Germinal center (tissue), 1 donor: ENCODE measurements around the gene ARHGAP20.

Experiments
- DNase-seq: peaks from one replicate; pipeline ENCODE4 v3.0.0; 2012; ENCODE audit warnings: mixed read lengths, low spot score

Gene ARHGAP20

DNA sequence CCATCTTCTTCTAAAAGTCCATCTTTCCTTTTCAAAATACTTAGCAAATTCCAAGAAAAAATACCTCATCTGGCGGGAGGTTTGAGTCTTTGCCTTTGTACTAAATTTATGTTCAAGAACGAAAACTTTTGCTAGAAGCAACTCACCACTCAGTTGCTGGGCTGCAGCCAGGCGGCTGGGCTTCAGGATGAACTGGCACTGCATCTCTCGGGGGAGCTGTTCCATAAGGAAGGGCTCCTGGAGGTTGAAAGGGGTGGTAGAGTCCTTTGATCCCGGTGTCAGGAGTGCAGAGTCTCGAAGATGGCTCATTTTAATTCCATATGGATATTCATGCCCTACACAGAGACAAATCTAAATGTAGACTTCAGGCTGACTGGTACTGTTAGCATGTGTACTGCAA lies 105.8 kb downstream of the ARHGAP20 start:
- DNase-seq: no peak

DNA sequence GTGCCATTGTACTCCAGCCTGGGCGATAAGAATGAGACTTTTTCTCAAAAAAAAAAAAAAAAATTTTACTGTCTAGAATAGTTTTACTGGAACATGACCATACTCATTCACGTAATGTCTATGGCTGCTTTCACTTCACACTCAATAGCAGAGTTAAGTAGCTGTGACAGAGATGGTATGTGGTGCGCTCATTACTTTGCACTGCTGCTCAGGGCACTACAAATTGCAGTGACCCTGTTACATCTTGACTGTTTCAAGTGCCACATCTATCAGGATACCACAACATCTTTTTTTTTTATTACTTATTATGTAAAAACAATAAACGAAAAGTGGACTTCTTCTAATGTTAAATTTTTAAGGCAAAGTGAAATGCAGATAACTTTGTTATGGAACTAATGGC lies 110.3 kb downstream of the ARHGAP20 start:
- DNase-seq: no peak

DNA sequence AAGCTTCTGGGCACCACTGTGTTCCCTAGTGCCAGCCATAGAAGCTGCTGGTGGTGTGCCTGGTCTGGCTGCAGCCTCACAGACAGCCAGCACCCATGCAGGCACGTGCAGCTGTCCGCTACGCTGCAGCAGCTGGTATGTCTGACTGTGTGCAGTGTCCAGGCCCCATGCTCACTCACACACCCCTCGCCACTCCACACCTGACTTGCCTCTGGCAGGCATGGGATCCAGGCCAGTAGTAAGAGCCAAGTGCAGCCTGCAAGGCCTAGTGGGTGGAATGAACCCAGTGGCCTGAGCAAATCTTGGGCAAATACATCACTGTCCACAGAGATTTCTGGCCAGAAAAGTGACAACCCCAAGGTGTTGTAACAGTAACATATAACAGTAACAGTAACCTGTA lies 111.9 kb downstream of the ARHGAP20 start:
- DNase-seq: no peak

DNA sequence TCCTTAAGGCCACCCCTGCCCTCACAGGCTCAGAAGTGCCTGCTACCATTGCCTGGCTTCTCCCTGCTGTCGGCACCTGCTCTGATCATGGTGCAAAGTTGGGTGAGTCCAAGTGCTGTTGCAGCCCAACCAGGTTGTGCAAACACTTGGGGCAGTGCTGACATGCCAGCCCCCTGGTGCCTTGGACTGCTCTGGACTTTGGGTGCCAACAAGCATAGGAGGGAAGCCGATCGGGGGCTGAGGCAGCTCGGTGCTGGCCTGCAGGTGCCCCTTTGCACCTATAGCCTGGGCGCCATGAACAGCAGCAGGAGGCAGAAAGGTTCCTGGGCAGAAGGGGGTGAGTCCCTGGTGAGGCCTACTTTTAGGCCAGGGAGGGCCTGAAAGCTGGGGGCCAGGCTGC lies 113.0 kb downstream of the ARHGAP20 start:
- no peak for DNase-seq

DNA sequence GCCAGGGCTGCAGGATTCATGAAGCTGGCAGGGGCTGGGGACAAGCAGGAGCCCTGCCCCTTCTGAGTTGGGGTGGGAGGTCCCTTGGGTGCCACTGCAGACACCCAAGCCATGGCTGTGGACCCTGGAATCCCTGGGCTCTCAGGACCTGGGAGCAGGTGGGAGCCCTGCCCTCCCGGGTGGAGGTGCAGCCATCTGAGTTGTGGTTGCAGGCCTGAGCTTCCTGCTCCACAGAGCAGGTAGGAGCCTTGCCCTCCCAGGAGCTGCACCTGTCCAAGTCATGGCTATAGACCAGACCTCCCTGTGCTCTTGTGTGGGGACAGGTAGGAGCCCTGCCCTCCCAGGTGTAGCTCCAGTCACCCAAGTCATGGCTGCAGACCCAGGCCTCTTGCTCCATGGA lies 113.5 kb downstream of the ARHGAP20 start:
- no peak for DNase-seq

DNA sequence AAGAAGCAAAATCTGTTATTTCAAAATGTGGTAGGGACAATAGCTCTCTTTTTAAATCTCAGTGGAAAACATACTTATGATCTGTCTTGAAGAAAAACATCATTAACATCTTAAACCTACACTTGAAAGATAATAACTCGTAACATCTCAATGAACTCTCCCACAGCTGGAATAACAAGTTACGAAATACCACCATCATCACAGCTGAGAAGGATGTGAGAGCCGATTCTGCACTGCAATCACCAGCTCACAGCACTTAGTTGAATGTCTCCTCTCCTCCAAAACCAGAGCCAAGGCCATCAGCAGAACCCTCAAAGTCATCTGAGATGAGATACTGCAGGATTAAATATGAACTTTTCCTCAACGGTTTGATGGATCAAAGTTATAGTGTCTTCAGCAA lies 124.3 kb downstream of the ARHGAP20 start:
- DNase-seq: no peak

DNA sequence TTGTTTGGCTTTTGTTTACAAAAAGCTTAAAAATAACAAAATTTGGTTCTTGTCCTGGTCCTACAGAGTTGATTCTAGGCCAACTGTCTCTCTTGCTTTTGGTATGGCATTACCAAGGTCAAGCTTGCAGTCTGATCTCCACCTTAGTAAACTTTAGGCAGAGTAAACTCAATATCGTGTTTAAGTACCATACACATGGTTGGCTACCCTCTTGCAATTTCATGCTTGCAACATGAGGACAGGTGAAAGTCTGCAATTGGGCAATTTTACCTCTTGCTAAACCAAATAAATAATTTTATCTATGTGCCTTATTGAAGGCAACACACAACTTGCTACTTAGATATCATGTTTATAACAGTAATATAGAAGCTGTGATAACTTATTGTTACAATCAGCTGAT lies 125.1 kb downstream of the ARHGAP20 start:
- DNase-seq: no peak

DNA sequence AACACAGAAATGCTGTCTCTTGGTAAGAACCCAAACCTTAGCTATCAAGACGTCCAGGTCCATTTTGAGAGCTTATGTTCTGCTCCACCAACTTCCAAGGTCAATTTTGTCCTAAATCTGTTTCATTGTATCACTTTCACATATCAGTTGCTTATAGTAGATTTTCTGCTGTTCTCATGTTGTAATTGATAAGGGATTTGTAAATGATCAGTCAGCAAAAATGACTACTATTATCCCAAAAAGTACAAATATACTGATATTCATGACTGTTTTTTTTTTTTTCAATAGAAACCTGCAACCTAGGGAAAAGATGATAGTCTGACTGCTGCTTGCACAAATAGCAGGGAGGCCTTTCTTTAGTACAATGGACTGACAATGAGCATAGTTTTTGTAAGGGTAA lies 128.1 kb downstream of the ARHGAP20 start:
- no peak for DNase-seq

DNA sequence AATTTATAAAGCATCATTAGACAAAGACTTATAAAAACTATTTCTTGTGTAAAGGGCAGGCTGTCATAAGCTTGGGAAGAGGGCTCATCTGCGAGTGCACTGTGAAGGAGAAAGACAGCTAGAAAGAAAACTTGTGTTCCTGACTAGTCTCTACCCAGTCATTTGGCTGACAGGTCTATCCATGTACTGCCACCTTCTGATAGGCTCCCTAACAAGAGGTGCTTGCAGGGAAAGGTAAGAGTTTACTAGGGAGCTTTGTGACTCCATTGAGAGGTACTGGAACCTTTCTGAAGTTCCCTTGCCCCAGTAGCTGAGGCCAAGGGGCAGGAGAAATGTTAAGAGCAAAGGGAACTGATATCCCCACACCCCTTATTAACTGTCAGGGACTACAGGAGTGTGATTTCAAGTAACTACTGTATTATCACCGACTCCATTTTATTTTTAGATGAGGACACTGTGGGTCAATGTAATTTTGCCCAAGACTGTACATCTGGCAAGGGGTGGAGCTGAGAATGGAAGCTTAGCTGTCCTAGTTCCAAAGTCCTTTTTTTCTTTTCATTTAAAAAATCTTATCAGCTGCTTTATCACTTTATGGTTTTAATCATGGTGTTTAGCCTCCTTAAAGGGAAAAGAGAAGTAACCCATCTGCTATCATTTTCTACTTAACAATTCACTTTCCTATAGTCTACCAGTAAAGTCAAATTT lies 129.4 kb downstream of the ARHGAP20 start:
- DNase-seq: no peak

DNA sequence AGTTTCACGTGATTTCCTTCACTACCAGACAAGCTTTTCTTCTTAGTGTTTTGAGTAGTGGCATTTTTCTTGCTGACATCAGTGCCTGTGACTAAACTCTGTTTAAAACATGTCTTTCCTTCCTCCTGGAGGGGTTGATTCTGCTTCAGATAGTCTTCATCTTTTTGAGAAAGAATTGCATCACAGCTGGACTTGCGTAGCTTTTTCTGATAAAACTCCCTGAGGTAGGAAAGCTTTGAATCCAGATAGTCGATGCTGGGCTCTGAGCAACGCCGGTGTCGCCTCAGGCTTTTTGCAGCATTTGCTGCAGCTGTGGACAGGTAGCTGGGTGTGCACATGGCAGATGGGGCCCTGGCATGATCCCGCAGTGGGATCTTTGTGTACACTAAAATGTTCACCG lies 131.7 kb downstream of the ARHGAP20 start:
- no peak for DNase-seq

DNA sequence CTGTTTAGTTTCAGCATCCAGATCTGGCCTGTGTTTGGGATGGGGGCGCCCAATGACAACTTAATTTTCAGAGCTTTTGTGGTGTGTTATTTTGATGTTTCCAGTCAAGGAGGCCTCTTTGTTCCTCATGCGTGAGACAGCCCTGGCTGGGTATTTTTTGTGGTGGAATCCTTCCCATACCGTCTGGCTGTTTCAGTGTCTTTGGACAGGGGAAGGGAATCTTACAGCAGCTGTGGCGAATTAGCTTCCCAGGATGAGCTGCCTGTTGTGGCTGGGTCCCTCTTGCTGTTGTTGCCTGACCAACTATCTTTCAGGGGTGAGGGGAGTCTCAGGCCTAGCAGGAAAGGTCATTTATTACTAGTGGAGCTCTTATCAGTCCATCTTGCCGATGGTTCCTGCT lies 138.8 kb downstream of the ARHGAP20 start:
- no peak for DNase-seq

DNA sequence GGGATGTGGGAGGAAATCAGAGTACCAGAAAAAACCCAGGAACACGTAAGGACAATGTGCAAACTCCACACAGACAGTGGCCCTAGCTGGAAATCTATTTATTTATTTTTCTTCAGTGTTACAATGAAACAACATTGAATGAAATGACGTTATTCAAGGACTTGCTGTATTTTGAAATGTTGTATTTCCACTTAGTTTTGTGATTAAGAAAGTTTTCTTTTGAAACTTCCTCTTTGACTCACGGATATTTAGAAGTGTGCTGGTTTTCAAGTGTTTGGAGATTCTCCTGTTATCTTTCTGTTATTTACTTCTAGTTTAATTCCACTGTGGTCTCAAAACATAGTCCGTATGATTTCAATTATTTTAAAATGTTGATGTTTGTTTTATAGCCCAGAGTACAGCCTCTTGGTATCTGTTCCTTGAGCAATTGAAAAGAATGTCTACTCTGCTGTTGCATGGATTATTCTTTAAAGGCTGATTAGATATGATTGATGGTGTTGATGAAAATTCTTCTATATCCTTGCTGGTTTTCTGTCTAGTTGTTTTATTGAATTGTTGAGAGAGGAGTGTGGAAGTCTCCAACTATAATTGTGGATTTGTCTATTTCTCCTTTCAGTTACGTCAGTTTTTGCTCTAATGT lies 141.0 kb downstream of the ARHGAP20 start:
- DNase-seq: no peak

DNA sequence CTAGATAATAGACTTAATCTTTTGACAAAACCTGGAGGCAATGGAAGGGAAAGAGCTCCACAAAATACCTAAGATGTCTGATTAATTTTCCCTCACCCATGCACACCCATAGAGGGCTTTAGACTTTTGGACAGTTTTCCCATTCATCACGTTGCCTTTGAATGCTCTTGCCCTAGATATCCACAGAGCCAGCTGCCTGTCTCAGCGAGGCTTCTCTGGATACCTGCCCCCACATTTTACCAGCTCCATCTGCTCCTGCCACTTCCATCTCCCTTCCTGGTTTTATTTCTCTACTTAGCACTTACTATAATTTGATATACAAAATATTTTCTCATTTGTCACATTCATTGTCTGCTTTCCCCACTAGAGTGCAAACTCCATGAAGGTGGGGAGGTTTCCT lies 145.7 kb downstream of the ARHGAP20 start:
- no peak for DNase-seq

DNA sequence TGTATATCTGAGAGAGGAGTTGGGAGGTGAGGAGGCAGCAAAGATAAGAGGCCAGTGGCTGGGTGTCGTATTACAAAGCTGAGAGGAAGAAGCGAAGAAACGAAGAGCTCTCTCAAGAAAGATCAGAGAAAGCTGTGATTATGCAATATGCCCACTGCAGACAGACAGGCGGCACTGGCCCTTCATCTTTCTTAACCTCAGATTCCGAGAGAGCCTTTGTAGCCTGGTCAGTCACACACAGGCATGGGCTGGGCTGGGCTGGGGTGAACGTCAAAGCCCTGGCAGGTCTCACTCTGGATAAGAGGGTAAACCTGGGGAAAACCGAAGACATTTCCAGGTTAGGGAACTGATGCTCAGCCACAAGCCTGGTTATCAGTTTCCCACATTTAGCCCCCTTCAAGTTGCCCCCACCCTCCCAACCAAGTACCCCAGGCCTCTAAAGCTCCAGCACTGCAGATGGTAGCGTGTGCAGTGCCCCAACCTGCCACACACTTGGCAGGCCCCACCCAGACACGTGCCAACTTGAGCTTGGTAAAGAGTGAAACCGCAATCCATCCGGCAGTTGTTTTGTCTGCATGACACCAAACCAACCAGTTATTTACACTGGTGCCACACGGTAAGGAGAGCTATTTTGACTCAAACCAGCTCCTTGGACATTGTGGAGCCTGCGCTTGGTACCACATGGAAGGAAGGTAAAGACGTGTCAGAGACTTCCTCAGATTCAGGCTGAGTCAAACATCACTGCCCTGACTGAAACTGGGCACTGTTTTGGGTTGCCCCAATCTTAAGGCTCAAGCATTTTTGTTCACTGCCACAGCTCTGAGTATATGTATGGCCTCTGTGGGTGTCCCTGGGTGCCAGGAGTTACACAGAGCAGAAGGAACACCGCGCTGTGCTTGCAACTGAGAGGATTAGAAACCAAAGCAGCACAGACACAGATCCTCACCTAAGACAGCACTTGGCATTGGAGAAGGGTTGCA lies 146.6 kb downstream of the ARHGAP20 start:
- DNase-seq: no peak

DNA sequence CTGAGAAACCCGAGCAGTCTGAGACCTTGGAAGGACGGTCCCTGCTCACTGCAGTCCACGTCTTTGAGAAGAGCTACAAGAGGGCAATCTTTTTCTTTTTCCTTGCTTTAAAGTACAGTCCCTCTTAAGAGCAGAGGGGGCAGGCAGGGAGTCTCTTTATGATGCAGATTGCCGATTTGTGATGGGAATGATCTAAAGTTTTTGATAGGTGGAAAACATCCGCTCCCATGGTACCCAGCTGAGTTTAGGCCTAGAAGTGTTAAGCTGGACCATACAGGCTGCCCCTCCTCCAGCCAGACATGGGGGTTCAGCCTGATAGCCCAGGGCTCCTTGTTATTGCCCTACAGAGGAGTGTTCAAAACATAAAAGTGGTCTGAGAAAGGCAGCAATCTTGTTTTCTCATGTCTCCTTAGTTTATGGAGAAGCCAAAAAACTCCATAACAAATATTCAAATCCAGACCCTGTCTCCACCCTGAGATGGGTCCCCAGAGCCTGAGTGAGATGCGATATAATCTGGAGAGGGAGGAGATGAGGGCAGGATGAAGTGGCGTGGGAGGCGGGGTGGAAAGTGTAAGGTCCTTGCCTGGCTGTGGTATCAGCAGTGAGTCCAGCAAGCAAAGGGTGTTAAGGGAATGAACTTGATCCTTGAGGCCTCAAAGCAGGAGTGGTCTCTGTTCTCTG lies 147.4 kb downstream of the ARHGAP20 start:
- DNase-seq: no peak

DNA sequence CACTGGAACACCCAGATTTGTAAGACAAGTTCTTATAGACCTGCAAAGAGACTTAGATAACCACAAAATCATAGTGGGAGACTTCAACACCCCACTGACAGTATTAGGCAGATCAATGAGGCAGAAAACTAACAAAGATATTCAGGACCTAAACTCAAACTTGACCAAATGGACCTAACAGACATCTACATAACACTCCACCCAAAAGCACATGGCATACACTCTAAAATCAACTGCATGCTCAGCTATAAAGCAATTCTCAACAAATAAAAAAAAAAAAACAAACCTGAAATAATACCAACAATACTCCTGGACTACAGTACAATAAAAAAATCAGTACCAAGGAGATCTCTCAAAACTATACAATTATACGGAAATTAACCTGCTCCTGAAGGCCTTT lies 167.5 kb downstream of the ARHGAP20 start:
- no peak for DNase-seq

DNA sequence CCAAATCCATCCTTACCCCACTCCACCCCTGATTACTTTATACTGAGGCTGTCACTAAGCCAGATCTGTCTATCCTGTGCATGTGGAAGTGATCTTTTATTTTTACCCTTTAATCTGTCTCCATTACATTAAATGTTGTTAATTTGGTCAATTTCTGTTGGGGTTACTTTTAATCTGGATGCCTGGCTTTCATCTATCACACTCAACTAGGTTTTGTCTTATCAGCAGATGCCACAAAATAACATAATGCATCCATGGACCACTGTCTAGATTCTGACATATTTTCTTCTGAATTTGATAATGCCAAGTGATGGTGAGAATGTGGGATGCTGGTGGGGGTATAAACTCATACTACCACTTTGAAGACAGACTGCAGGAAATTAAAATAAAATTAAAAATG lies 174.1 kb downstream of the ARHGAP20 start:
- no peak for DNase-seq

DNA sequence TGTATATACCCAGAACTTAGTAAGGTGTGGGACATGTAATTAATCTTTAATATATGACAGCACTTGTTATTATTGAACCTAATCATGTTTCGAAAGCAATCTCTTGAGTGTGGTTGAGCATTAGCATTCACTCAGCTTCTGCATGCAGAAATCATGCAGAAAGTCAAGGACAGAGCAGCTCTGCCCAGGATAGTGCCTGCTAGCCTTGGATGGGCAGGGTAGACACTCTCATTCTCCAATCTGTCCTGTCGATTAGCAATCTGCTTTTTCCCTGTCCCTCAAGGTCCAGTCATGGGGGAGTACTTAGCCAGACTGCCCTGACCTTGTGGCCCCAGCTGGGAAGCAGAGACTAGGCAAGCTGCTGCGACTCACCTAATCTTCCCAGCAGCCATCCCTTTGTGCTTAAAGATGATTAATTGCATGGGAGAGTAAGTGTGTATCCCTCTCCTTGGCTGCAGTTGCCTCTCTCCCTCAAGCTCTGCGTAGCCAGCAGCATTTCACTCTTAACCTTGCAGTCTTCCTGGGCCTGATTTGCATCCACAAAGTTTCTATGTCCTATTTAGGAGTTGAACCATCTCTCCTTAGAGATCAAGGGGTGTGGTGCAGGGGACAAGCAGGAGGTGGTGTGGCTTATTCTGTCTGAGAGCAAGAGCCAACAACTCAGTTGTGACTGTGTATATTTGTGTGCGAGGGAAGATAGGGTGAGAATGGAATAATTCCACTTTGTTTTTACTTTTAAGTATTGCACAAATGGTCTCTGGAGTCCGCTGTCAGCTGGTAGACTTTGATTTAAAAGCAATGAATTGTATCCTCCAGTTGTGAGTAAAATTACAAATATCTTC lies 181.1 kb downstream of the ARHGAP20 start:
- no peak for DNase-seq

DNA sequence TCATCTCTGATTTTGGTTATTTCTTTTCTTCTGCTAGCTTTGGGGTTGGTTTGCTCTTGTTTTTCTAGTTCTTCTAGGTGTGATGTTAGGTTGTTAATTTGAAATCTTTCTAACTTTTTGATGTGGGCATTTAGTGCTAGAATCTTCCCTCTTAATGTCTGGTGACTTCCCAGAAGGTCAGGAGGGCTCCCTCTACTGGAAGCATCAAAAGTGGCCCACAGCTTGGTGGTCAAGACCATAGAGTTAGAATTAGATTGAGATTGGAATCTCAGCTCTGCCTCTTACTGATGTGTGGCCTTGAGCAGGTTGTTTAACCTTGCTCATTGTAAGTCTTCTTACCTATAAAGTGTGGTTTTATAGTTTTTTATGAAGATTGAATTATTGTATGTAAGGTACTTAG lies 183.2 kb downstream of the ARHGAP20 start:
- no peak for DNase-seq

DNA sequence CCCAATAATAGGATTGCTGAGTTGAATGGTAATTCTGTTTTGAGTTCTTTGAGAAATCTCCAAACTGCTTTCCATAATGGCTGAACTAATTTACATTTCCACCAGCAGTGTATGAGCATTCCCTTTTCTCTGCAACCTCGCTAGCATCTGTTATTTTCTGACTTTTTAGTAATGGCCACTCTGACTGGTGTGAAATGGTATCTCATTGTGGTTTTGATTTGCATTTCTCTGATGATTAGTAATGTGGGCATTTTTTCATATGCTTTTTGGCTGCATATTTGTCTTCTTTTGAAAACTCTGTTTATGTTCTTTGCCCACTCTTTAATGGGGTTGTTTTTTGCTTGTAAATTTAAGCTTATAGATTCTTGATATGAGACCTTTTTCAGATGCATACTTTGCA lies 185.1 kb downstream of the ARHGAP20 start:
- no peak for DNase-seq
